Neural cell (in vitro differentiated cells): ENCODE data around the gene TAF6.

Source experiments
- EZH2 ChIP-seq: fragments of 200-600, 300-800 bp; shearing (Covaris generic), sonication (generic); IDR thresholded peaks from 2 replicates; pipeline ENCODE4 v1.6.1; 2014; ENCODE audit warnings: antibody characterized with exemption, low read length, borderline replicate concordance, mild to moderate bottlenecking; ENCODE audit not compliant: insufficient read depth, poor library complexity, severe bottlenecking
- TAF1 ChIP-seq: IDR thresholded peaks from 2 replicates; pipeline ENCODE4 v1.6.1; 2012; ENCODE audit warnings: low read depth
- TF ChIP-seq, protein P1 (sequence below): fragments of 450-650 bp; IDR thresholded peaks from 2 replicates; pipeline ENCODE4 v1.5.1; 2014; ENCODE audit warnings: antibody characterized with exemption, mild to moderate bottlenecking, moderate library complexity; ENCODE audit not compliant: poor library complexity, severe bottlenecking

DNA sequence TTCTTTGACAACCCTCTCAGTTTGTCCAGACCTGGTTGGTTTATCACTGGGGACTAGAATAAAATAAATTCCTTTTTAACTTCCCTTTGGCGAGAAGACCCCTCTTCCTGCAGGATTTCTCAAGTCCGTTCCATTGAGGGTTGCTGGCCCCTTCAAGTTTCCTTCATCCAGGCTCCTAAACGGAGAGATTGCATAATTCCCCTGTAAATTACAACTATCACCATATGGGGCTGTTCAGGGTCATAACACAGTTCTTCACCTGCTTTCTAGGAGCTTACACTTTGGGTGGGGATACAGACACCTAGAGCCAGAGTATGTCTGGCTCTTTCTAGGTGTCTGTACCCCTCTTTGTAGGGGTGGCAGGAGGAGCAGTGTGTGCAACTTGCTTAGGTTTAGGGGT is 33.6 kb downstream of the TAF6 start:
- TF ChIP-seq, protein P1, sequence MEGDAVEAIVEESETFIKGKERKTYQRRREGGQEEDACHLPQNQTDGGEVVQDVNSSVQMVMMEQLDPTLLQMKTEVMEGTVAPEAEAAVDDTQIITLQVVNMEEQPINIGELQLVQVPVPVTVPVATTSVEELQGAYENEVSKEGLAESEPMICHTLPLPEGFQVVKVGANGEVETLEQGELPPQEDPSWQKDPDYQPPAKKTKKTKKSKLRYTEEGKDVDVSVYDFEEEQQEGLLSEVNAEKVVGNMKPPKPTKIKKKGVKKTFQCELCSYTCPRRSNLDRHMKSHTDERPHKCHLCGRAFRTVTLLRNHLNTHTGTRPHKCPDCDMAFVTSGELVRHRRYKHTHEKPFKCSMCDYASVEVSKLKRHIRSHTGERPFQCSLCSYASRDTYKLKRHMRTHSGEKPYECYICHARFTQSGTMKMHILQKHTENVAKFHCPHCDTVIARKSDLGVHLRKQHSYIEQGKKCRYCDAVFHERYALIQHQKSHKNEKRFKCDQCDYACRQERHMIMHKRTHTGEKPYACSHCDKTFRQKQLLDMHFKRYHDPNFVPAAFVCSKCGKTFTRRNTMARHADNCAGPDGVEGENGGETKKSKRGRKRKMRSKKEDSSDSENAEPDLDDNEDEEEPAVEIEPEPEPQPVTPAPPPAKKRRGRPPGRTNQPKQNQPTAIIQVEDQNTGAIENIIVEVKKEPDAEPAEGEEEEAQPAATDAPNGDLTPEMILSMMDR = no peak
- TF ChIP-seq EZH2 (no peak), TAF1 (no peak)
